Loucy (cell line): ENCODE measurements around the gene SBK2.

Experiments used
- H2AFZ ChIP-seq: fragments of 200-600 bp; sonication (generic); 2 replicates; pipeline ENCODE4 v1.6.0; 2016; ENCODE audit warnings: antibody characterized with exemption, mild to moderate bottlenecking, low read length, moderate library complexity
- H3F3A ChIP-seq: fragments of 200-600 bp; 2 replicates; pipeline ENCODE4 v1.6.0; 2016; ENCODE audit warnings: antibody characterized with exemption, low read depth, mild to moderate bottlenecking
- H3K27me3 ChIP-seq: fragments of 200-600 bp; sonication (generic); 2 replicates; pipeline ENCODE4 v1.6.1; 2014; ENCODE audit warnings: low read length, mild to moderate bottlenecking; ENCODE audit not compliant: insufficient read depth, poor library complexity, severe bottlenecking
- H3K36me3 ChIP-seq: fragments of 200-600 bp; sonication (generic); 2 replicates; pipeline ENCODE4 v1.6.1; 2016; ENCODE audit warnings: low read length; ENCODE audit not compliant: insufficient read depth
- H3K4me1 ChIP-seq: fragments of 200-600 bp; sonication (generic); 2 replicates; pipeline ENCODE4 v1.5.1; 2014; ENCODE audit warnings: low read length, mild to moderate bottlenecking; ENCODE audit not compliant: insufficient read depth, poor library complexity, severe bottlenecking
- H3K4me2 ChIP-seq: fragments of 200-600 bp; sonication (generic); 2 replicates; pipeline ENCODE4 v1.6.0; 2014; ENCODE audit warnings: antibody characterized with exemption, low read length, low read depth, mild to moderate bottlenecking; ENCODE audit not compliant: poor library complexity, severe bottlenecking
- H3K4me3 ChIP-seq: fragments of 200-600 bp; sonication (generic); 2 replicates; pipeline ENCODE4 v1.5.1; 2014; ENCODE audit warnings: low read length, mild to moderate bottlenecking, mixed read lengths; ENCODE audit not compliant: poor library complexity, severe bottlenecking
- H3K79me2 ChIP-seq: fragments of 200-600 bp; sonication (generic); 2 replicates; pipeline ENCODE4 v1.6.1; 2014; ENCODE audit warnings: low read length; ENCODE audit not compliant: insufficient read depth
- H3K9ac ChIP-seq: fragments of 200-600 bp; sonication (generic); 2 replicates; pipeline ENCODE4 v1.6.0; 2014; ENCODE audit warnings: mild to moderate bottlenecking, low read depth, low read length, moderate library complexity; ENCODE audit not compliant: poor library complexity, severe bottlenecking
- H3K9me2 ChIP-seq: fragments of 200-600 bp; sonication (generic); replicated peaks from 2 replicates; pipeline ENCODE4 v1.6.1; 2016; ENCODE audit warnings: low read depth, low read length, mixed read lengths
- H3K9me3 ChIP-seq: fragments of 200-600 bp; sonication (generic); 2 replicates; pipeline ENCODE4 v1.6.1; 2014; ENCODE audit warnings: mild to moderate bottlenecking, antibody characterized with exemption, low read length, low read depth; ENCODE audit not compliant: insufficient read depth
- H4K20me1 ChIP-seq: fragments of 200-600 bp; sonication (generic); 2 replicates; pipeline ENCODE4 v1.6.0; 2014; ENCODE audit warnings: antibody characterized with exemption, low read length, mild to moderate bottlenecking; ENCODE audit not compliant: insufficient read depth, poor library complexity, severe bottlenecking
- EZH2phosphoT487 ChIP-seq: fragments of 200-600 bp; IDR thresholded peaks from 2 replicates; pipeline ENCODE4 v1.6.1; 2018; ENCODE audit warnings: antibody characterized with exemption, mild to moderate bottlenecking, moderate library complexity, borderline replicate concordance
- TF ChIP-seq, protein P1 (sequence below): fragments of 200-600 bp; sonication (generic); conservative IDR thresholded peaks from 2 replicates; pipeline ENCODE4 v1.5.1; 2014; ENCODE audit warnings: mild to moderate bottlenecking, antibody characterized with exemption, low read length

Gene SBK2

DNA sequence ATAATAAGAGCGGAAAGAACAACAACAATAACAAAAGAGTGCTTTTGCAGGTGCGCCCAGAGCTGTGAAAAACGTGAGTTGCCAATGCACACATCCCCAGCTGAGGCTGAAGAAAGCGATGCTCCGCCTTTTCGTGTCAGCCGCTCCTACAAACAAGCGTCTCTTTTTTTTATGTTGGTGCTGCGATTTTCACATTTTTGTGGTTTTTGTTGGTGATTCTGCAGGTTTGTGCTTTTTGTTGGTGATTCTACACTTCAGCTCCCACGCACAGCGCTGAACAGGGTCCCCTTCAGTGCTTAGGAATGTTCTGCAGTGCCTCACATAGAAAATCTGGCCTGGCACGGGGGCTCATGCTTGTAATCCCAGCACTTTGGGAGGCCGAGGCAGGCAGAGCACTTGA, 15.7 kb upstream of the SBK2 start:
- no peak overlapping the region for H3K4me3 ChIP-seq
- no peak overlapping the region for H3K9ac ChIP-seq
- no peaks in the 10 kb centered on the region for H3F3A ChIP-seq
- no peaks in the 10 kb centered on the region for H3K9me3 ChIP-seq
- H3K4me1 ChIP-seq = no peaks in the 10 kb centered on the region
- H4K20me1 ChIP-seq = no peaks in the 10 kb centered on the region
- H3K79me2 ChIP-seq = no peaks in the 10 kb centered on the region
- no peak overlapping the region for H3K4me2 ChIP-seq
- TF ChIP-seq, protein P1, sequence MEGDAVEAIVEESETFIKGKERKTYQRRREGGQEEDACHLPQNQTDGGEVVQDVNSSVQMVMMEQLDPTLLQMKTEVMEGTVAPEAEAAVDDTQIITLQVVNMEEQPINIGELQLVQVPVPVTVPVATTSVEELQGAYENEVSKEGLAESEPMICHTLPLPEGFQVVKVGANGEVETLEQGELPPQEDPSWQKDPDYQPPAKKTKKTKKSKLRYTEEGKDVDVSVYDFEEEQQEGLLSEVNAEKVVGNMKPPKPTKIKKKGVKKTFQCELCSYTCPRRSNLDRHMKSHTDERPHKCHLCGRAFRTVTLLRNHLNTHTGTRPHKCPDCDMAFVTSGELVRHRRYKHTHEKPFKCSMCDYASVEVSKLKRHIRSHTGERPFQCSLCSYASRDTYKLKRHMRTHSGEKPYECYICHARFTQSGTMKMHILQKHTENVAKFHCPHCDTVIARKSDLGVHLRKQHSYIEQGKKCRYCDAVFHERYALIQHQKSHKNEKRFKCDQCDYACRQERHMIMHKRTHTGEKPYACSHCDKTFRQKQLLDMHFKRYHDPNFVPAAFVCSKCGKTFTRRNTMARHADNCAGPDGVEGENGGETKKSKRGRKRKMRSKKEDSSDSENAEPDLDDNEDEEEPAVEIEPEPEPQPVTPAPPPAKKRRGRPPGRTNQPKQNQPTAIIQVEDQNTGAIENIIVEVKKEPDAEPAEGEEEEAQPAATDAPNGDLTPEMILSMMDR = no peak
- TF ChIP-seq EZH2phosphoT487 = no peak
- no peaks in the 10 kb centered on the region for H3K9me2 ChIP-seq
- H3K36me3 ChIP-seq = no peaks in the 10 kb centered on the region
- no peaks in the 10 kb centered on the region for H3K27me3 ChIP-seq
- no peak overlapping the region for H2AFZ ChIP-seq

GRCh38 chr19:55552206-55552605, 15.3 kb upstream of the SBK2 start:
- no peak overlapping the region for H3K4me2 ChIP-seq
- H3K27me3 ChIP-seq = no peaks in the 10 kb centered on the region
- no peaks in the 10 kb centered on the region for H3F3A ChIP-seq

DNA sequence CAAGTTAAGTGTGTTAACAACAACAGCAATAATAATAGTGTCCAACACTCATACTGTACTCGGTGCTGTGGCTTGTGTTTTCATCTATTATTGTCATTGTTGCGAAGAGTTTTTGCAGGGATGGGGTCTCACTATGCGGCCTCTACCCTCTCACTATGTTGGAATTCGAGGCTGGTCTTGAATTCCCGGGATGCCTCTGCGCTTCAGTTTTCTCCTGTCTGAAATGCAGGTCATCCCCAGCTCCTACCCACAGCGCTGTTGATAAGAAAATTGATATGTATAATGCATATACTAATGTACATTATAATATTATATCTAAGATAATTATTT, 13.4 kb upstream of the SBK2 start:
- Histone ChIP-seq H3K4me2 (no peak overlapping the region), H3K79me2 (no peaks in the 10 kb centered on the region), H3K4me3 (no peak overlapping the region), H4K20me1 (no peaks in the 10 kb centered on the region), H3K9me3 (no peaks in the 10 kb centered on the region), H2AFZ (no peak overlapping the region), H3K9me2 (no peaks in the 10 kb centered on the region), H3K27me3 (no peaks in the 10 kb centered on the region), H3K4me1 (no peaks in the 10 kb centered on the region), H3K36me3 (no peaks in the 10 kb centered on the region), H3F3A (no peaks in the 10 kb centered on the region), H3K9ac (no peak overlapping the region)
- TF ChIP-seq, protein P1 = no peak
- no peak for TF ChIP-seq EZH2phosphoT487

More at GRCh38 chr19:55552206-55552605, 15.3 kb upstream of the SBK2 start:
- no peaks in the 10 kb centered on the region for H3K9me3 ChIP-seq
- H3K4me1 ChIP-seq = no peaks in the 10 kb centered on the region
- H3K4me3 ChIP-seq = no peak overlapping the region
- H3K9ac ChIP-seq = no peak overlapping the region
- no peaks in the 10 kb centered on the region for H3K36me3 ChIP-seq
- TF ChIP-seq EZH2phosphoT487 = no peak
- TF ChIP-seq, protein P1 = no peak
- no peaks in the 10 kb centered on the region for H3K79me2 ChIP-seq
- H2AFZ ChIP-seq = no peak overlapping the region
- no peaks in the 10 kb centered on the region for H4K20me1 ChIP-seq
- H3K9me2 ChIP-seq = no peaks in the 10 kb centered on the region
